Measurements from ENCODE around the gene COL4A1.

The COL4A1 gene

DNA sequence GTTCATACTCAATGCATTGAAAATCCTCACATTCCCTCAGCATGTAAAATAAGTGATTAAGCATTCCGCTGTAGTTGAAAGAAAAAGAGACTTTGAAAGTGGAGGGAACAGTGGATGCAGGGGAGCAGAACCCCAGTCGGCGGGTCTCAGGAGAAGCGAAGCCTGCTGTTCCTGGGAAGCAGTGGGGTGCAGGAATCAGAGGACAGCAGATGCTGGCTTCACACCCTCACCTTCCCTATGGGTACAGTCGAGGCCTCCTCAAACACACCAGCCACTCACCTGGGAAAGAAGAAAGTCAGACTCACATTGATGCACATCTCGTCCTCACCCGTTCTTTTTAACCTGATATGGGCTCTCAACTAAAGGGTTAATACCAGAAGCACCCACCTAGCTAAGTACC, 38.3 kb upstream of the COL4A1 start:
- H2BK15ac ChIP-seq (replicated peaks; ENCODE audit: low read depth), result no peak overlapping the region
- H3K56ac ChIP-seq (ENCODE audit: low read length), result no peak overlapping the region
- H3K79me1 ChIP-seq (ENCODE audit: low read length), result peaks cover 11% of the 10 kb centered on the region
- H3K36me3 ChIP-seq (ENCODE audit: control insufficient read depth, insufficient read depth, low read length), result no peaks in the 10 kb centered on the region
- no peaks in the 10 kb centered on the region for H3K27me3 ChIP-seq (ENCODE audit: insufficient read depth, low read length, poor library complexity)
- no peak overlapping the region for H4K8ac ChIP-seq (ENCODE audit: low read depth, low read length)
- H3K27ac ChIP-seq (ENCODE audit: low read depth, low read length), result no peak overlapping the region
- no peak for DNase-seq
- H3K4ac ChIP-seq (ENCODE audit: low read depth, low read length), result no peak overlapping the region
- no peak overlapping the region for H3K18ac ChIP-seq (ENCODE audit: low read length)
- no peak overlapping the region for H2BK120ac ChIP-seq (ENCODE audit: low read depth, low read length)
- H3K4me2 ChIP-seq (ENCODE audit: low read length), result no peak overlapping the region
- WGBS (ENCODE audit: extremely low coverage, insufficient coverage, low lambda C conversion rate), result no CpG with 5 or more reads among the region's 7 CpGs
- H2BK5ac ChIP-seq (ENCODE audit: low read length), result no peak overlapping the region
- no peak overlapping the region for H3K23ac ChIP-seq (ENCODE audit: low read length)
- H3K4me1 ChIP-seq (ENCODE audit: control insufficient read depth, low read depth, low read length), result peaks cover 3% of the 10 kb centered on the region
- no peak overlapping the region for H2AK5ac ChIP-seq (ENCODE audit: low read length)
- no peak overlapping the region for H3K4me3 ChIP-seq (ENCODE audit: low read length)
- H3K9ac ChIP-seq (ENCODE audit: low read length), result no peak overlapping the region
- peaks cover 2% of the 10 kb centered on the region for H3K79me2 ChIP-seq (ENCODE audit: control insufficient read depth, insufficient read depth, low read length)
- H4K5ac ChIP-seq (ENCODE audit: low read length), result no peak overlapping the region

GRCh38 chr13:110344320-110344719, 37.4 kb upstream of the COL4A1 start:
- Histone ChIP-seq H4K8ac (ENCODE audit: low read depth, low read length) (no peak overlapping the region), H2BK15ac (replicated peaks; ENCODE audit: low read depth) (no peak overlapping the region), H3K27ac (ENCODE audit: low read depth, low read length) (no peak overlapping the region), H3K4me3 (ENCODE audit: low read length) (no peak overlapping the region), H4K5ac (ENCODE audit: low read length) (no peak overlapping the region), H2AK5ac (ENCODE audit: low read length) (no peak overlapping the region), H3K79me1 (ENCODE audit: low read length) (peaks cover 11% of the 10 kb centered on the region), H3K79me2 (ENCODE audit: control insufficient read depth, insufficient read depth, low read length) (peaks cover 2% of the 10 kb centered on the region), H3K56ac (ENCODE audit: low read length) (no peak overlapping the region), H3K23ac (ENCODE audit: low read length) (no peak overlapping the region), H3K18ac (ENCODE audit: low read length) (no peak overlapping the region), H3K4ac (ENCODE audit: low read depth, low read length) (no peak overlapping the region), H3K27me3 (ENCODE audit: insufficient read depth, low read length, poor library complexity) (no peaks in the 10 kb centered on the region), H3K4me1 (ENCODE audit: control insufficient read depth, low read depth, low read length) (peaks cover 3% of the 10 kb centered on the region), H3K4me2 (ENCODE audit: low read length) (no peak overlapping the region), H2BK5ac (ENCODE audit: low read length) (no peak overlapping the region), H3K36me3 (ENCODE audit: control insufficient read depth, insufficient read depth, low read length) (no peaks in the 10 kb centered on the region), H3K9ac (ENCODE audit: low read length) (no peak overlapping the region), H2BK120ac (ENCODE audit: low read depth, low read length) (no peak overlapping the region)
- no CpG with 5 or more reads among the region's 5 CpGs for WGBS (ENCODE audit: extremely low coverage, insufficient coverage, low lambda C conversion rate)
- DNase-seq, result no peak

GRCh38 chr13:110343241-110343865, 36.4 kb upstream of the COL4A1 start:
- H2BK15ac ChIP-seq (replicated peaks; ENCODE audit: low read depth), result no peak overlapping the region

DNA sequence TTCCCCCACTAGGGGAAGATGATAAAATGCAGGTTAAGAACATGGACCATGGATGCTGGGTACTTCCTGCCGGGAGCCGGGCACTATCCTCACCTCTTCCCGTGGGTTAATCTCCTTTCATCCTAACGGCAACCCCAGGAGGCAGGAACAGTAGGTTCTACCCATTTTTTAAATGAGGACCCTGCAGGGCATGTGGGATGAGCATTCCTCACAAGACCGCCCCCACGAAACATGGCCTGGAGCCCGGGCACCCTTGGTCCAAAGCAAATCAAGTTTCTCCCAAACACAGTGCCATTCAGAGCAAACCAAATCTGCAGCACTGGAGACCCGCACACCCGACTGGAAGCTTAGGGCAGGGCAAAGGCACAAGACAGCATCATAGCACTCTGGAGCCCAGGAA, 35.5 kb upstream of the COL4A1 start:
- peaks cover 2% of the 10 kb centered on the region for H3K79me2 ChIP-seq (ENCODE audit: control insufficient read depth, insufficient read depth, low read length)
- WGBS (ENCODE audit: extremely low coverage, insufficient coverage, low lambda C conversion rate), result no CpG with 5 or more reads among the region's 9 CpGs
- no peak overlapping the region for H3K4me3 ChIP-seq (ENCODE audit: low read length)
- no peak overlapping the region for H3K4me2 ChIP-seq (ENCODE audit: low read length)
- H2AK5ac ChIP-seq (ENCODE audit: low read length), result no peak overlapping the region
- H3K4me1 ChIP-seq (ENCODE audit: control insufficient read depth, low read depth, low read length), result peaks cover 8% of the 10 kb centered on the region
- peaks cover 11% of the 10 kb centered on the region for H3K79me1 ChIP-seq (ENCODE audit: low read length)
- H3K27me3 ChIP-seq (ENCODE audit: insufficient read depth, low read length, poor library complexity), result no peaks in the 10 kb centered on the region
- no peak overlapping the region for H3K27ac ChIP-seq (ENCODE audit: low read depth, low read length)
- DNase-seq, result no peak
- no peak overlapping the region for H2BK120ac ChIP-seq (ENCODE audit: low read depth, low read length)
- H4K5ac ChIP-seq (ENCODE audit: low read length), result no peak overlapping the region
- no peak overlapping the region for H3K18ac ChIP-seq (ENCODE audit: low read length)
- no peak overlapping the region for H2BK15ac ChIP-seq (replicated peaks; ENCODE audit: low read depth)
- no peak overlapping the region for H3K9ac ChIP-seq (ENCODE audit: low read length)
- H3K4ac ChIP-seq (ENCODE audit: low read depth, low read length), result no peak overlapping the region
- no peak overlapping the region for H3K56ac ChIP-seq (ENCODE audit: low read length)
- H4K8ac ChIP-seq (ENCODE audit: low read depth, low read length), result no peak overlapping the region
- no peak overlapping the region for H3K23ac ChIP-seq (ENCODE audit: low read length)
- no peak overlapping the region for H2BK5ac ChIP-seq (ENCODE audit: low read length)
- no peaks in the 10 kb centered on the region for H3K36me3 ChIP-seq (ENCODE audit: control insufficient read depth, insufficient read depth, low read length)

More at GRCh38 chr13:110343241-110343865, 36.4 kb upstream of the COL4A1 start:
- H3K23ac ChIP-seq (ENCODE audit: low read length), result no peak overlapping the region
- H3K27ac ChIP-seq (ENCODE audit: low read depth, low read length), result no peak overlapping the region
- no peak overlapping the region for H3K56ac ChIP-seq (ENCODE audit: low read length)
- H4K8ac ChIP-seq (ENCODE audit: low read depth, low read length), result no peak overlapping the region
- H3K79me1 ChIP-seq (ENCODE audit: low read length), result peaks cover 11% of the 10 kb centered on the region
- H2BK120ac ChIP-seq (ENCODE audit: low read depth, low read length), result no peak overlapping the region
- no peak overlapping the region for H4K5ac ChIP-seq (ENCODE audit: low read length)
- no peaks in the 10 kb centered on the region for H3K36me3 ChIP-seq (ENCODE audit: control insufficient read depth, insufficient read depth, low read length)
- no peak overlapping the region for H3K4me3 ChIP-seq (ENCODE audit: low read length)
- no peaks in the 10 kb centered on the region for H3K27me3 ChIP-seq (ENCODE audit: insufficient read depth, low read length, poor library complexity)
- H3K79me2 ChIP-seq (ENCODE audit: control insufficient read depth, insufficient read depth, low read length), result peaks cover 2% of the 10 kb centered on the region
- H3K4me2 ChIP-seq (ENCODE audit: low read length), result no peak overlapping the region
- WGBS (ENCODE audit: extremely low coverage, insufficient coverage, low lambda C conversion rate), result no CpG with 5 or more reads among the region's 16 CpGs
- no peak overlapping the region for H2AK5ac ChIP-seq (ENCODE audit: low read length)
- no peak overlapping the region for H3K9ac ChIP-seq (ENCODE audit: low read length)
- no peak overlapping the region for H2BK5ac ChIP-seq (ENCODE audit: low read length)
- H3K18ac ChIP-seq (ENCODE audit: low read length), result no peak overlapping the region
- H3K4me1 ChIP-seq (ENCODE audit: control insufficient read depth, low read depth, low read length), result peaks cover 8% of the 10 kb centered on the region
- no peak for DNase-seq
- H3K4ac ChIP-seq (ENCODE audit: low read depth, low read length), result no peak overlapping the region

GRCh38 chr13:110341445-110342244, 34.7 kb upstream of the COL4A1 start:
- DNase-seq, result no peak
- no peak overlapping the region for H2BK15ac ChIP-seq (replicated peaks; ENCODE audit: low read depth)
- no peak overlapping the region for H2BK5ac ChIP-seq (ENCODE audit: low read length)
- no peak overlapping the region for H3K56ac ChIP-seq (ENCODE audit: low read length)
- no peak overlapping the region for H3K18ac ChIP-seq (ENCODE audit: low read length)
- WGBS (ENCODE audit: extremely low coverage, insufficient coverage, low lambda C conversion rate), result no CpG with 5 or more reads among the region's 14 CpGs
- no peaks in the 10 kb centered on the region for H3K36me3 ChIP-seq (ENCODE audit: control insufficient read depth, insufficient read depth, low read length)
- H3K27ac ChIP-seq (ENCODE audit: low read depth, low read length), result no peak overlapping the region
- H3K23ac ChIP-seq (ENCODE audit: low read length), result no peak overlapping the region
- peaks cover 2% of the 10 kb centered on the region for H3K79me2 ChIP-seq (ENCODE audit: control insufficient read depth, insufficient read depth, low read length)
- no peak overlapping the region for H3K4me2 ChIP-seq (ENCODE audit: low read length)
- no peaks in the 10 kb centered on the region for H3K27me3 ChIP-seq (ENCODE audit: insufficient read depth, low read length, poor library complexity)
- H3K79me1 ChIP-seq (ENCODE audit: low read length), result peaks cover 14% of the 10 kb centered on the region
- no peak overlapping the region for H2BK120ac ChIP-seq (ENCODE audit: low read depth, low read length)
- no peak overlapping the region for H3K4me3 ChIP-seq (ENCODE audit: low read length)
- H4K5ac ChIP-seq (ENCODE audit: low read length), result no peak overlapping the region
- H3K9ac ChIP-seq (ENCODE audit: low read length), result no peak overlapping the region
- no peak overlapping the region for H4K8ac ChIP-seq (ENCODE audit: low read depth, low read length)
- no peak overlapping the region for H2AK5ac ChIP-seq (ENCODE audit: low read length)
- peaks cover 8% of the 10 kb centered on the region for H3K4me1 ChIP-seq (ENCODE audit: control insufficient read depth, low read depth, low read length)
- H3K4ac ChIP-seq (ENCODE audit: low read depth, low read length), result no peak overlapping the region
